GM19463 (cell line): ENCODE measurements around the gene WAPL.
A peak's percentile ranks its signal among the peaks of the same experiment; 100 is the strongest.

Source experiments
- ATAC-seq: cut with Tn5 transposase; IDR thresholded peaks from one replicate; pipeline ENCODE4 v1.9.1; 2021; ENCODE audit warnings: mild to moderate bottlenecking, moderate library complexity; ENCODE audit not compliant: unreplicated experiment

Gene WAPL

DNA sequence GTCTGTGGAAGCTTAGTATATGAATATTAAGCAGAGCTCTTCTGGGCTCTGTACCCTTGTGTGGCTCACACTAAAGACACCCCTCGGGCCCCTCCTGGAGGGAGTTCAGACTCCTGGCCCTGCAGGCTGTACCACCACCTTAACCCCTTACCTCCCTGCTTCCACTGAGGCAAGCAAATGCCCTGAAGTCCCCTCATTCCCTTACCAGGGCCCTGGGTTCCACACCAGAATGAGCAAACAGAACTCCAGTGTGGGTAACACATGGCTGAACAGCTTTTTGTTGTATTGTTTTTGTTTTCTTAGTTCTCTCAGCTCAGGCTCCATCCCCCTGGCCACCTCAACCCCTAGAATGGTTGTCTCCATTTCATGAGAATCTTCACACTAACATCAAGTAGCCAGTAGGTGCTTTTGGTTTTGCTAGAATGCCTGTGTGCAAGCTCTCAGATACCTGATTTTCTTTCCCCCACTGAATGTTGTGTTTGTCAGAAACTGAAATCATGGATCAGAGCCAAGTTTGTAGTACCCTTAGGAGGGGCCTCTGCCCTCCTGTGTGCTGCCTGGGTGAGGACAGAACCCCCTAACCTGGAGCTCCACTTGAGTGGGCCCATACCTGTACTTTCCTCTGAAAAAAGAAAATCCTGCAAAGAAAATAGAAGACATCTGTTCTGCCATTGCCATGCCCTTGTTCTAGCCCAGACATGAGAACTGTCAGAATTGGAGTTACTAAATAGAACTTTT lies 2.8 kb upstream of the WAPL start:
- ATAC-seq, result no peak

DNA sequence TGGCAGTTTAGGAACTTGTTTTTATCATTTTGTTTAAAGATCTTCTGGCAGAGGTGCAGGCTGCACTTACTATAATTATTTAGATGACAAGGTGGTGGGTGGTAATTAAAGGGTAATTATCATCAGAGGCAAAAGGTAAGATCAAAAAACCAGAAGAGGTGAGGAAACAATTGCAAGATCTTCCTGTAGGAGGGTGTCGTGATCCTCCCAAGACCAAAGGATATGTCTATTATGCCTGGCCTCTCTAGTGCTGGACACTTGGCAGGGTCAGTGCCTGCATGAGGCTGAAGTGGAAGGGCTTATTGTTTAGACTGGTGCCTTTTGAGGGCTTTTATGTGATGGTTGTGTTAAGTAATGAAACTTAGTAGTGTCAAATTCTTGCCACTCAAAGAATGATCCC lies 1.8 kb upstream of the WAPL start:
- ATAC-seq, result no peak

DNA sequence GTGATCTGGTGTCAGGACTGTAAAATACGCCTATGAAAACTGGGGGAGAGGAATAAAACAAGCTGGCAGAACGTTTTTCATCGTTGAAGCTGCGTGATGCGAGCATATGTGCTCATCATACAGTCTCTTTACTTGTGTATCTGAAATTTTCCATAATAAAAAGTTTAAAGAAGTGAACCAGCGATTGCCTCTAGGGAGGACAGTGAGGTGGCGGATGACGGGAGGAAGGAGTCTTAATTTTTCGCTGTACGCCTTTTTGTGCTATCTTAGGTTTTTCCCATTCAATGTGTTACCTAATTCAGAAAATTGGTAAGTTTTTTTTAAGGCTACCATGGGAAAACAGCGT lies 891 bp upstream of the WAPL start:
- ATAC-seq, result no peak

DNA sequence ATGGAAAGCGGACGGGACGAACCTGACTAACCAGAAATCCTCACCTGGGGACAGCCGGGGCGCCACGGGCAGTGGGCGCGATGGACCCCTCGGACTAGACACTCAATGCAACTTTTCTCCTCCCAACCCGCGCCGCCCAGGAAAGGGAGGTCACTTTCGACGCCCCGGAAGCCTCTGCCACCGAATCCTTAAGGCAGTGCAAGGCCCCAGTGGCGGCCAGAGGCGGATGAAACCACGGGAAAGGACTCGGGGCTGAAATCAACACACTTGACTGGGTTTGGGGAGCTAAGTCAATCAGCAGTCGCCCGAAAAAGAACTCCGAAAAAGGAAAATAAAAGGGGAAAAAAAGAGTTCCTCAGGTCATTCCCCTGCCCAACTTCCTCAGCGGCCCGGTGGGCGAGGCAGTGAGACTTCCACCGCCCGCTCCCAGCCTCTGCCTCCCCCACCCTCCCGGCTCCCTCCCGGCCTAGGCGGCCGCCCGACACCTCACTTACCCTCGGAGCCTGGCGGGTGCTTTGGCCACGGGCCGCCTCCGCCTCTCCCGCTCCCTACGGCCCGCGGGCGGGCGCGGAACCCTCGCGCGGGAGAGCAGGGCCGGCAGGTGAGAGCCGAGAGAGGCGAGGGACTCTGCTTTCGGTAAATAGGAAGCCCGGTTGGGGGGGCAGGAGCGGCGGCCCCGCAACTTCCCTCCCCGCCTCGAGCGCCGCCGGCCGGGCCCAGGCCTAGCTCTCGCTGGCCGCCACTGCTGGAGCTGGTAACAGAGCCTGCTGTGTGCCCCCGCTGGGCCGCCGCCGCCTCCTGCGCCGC lies 518 bp downstream of the WAPL start:
- ATAC-seq, result peak; percentile 11

DNA sequence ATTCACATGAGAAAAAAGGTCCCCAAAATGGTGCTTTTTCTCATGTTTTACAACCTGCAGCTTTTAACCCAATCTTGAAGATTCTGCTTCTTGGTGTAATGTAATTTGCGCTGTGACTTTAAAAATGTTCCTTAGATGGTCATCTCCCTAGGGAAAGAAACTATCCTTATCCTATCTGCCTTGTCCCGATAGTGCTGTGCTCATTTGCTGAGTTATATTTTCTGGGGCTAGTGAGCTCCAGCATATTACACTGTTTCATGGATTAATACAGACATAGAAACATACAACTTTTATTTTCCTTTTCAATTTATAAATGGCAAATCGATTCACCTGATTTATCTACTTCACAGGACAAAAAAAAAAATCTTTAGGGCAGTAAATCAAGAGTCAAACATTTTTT lies 2.8 kb downstream of the WAPL start:
- ATAC-seq, result no peak

DNA sequence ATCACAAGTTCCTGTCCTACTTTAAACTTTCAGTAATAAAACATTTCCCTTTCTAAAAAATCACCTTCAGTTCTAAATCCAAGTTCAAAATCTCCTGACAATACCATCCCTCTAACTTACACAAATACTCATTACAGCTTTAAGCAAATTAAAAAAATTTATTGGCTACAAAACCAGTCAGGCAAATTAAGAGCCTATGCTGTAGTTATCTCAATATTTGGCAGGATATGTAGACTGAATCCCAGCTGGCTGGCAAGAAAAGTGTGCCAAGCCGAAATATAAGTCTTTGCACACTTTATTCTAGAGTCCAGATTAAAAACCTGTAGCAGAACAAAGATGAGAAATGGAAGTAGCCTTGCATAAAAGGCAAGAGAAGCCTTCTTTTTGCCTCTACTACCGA lies 9.5 kb downstream of the WAPL start:
- no peak for ATAC-seq

DNA sequence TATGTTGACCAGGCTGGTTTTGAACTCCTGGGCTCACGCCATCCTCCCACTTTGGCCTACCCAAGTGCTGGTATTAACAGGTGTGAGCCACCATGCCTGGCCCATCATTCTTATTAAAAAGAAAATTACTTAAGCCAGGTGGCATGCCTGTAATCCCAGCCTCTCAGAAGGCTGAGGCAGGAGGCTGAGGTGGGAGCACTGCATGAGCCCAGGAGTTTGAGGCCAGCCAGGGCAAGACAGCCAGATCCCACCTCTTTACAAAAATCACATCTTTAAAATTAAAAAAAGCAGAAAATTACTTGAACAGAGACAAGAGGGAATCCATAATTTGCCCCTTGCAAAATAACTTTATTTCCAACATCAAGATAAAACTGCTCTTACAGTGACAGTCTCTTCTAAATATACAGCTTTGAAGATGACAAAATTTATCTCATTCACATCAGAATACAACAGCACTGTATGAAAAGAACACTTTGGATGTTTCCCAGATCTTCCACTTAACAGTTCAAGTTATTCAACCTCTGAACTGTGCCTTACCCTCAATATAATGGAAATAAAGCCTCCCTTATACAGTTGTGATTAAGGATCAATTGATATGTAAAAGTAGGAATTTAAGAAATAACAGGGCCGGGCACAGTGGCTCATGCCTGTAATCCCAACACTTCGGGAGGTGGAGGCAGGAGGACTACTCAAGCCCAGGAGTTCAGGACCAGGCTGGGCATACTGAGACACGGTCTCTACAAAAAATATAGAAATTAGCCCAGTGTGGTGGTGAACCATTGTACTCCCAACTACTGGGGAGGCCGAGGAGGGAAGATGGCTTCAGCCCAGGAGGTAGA lies 10.3 kb downstream of the WAPL start:
- no peak for ATAC-seq

DNA sequence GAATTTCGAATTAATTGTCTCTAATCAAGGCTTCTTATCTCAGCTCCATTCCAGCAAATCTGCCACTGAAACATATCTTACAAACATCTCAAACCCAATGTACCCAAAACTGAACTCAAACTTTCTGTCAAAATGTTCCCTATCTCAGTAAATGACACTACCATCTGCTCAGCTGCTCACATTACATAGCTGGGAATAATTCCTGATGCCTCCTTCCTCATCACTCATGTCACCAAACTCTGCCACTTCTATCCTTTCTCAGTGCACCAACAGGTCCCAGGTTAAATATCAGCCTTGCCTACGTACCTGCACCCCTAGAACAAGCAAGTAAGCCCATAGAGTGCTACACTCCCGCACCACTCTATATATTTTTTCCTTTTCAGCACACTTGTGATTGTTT lies 12.4 kb downstream of the WAPL start:
- ATAC-seq, result no peak

DNA sequence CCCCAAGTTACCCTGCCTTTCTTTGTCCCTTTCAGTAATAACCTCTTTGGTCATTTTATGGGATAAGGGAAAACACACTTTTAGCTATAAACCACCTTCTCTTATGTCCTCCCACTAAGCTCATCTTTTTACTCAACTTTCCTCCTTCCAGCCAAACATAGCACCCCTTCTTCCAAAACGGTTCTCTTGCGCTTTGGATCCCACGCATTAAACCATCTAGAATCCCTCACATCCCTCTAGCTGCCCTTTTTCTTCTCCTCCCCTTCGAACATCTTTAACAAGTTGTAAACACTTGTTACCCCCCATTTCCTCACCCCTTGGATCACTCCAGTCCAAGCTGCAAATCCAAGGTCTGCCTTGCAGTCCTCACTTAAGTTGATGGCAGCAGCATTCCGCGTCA lies 13.4 kb downstream of the WAPL start:
- ATAC-seq, result no peak

DNA sequence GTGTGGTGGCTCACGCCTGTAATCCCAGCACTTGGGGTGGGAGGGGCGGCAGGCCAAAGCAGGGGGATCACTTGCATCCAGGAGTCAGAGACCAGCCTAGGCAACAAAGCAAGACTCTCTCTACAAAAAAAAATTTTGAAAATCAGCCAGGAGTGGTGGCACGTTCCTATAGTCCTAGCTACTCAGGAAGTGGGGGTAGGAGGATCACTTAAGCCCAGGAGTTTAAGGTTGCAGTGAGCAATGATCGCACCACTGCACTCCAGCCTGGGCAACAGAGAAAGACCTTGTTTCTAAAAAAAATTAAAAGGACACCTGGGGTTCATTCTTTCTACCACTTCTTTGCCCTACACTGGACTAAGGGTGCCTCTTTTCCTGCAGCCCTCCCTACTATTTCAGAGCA lies 15.1 kb downstream of the WAPL start:
- ATAC-seq, result no peak

DNA sequence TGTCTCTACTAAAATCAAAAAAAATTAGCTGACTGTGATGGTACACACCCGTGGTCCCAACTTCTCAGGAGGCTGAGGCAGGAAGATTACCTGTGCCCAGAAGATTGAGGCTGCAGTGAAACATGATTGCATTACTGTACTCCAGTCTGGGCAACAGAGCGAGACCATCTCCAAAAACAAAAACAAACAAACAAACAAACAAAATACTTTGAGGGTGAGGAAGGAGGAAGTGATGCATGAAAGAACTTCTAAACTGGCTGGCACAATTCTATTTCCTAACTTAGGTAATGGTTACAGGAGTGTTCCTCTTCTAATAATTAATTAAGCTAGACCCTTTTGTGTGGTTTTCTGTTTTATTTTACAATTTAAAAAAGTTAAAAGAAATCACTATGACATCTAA lies 15.5 kb downstream of the WAPL start:
- no peak for ATAC-seq

DNA sequence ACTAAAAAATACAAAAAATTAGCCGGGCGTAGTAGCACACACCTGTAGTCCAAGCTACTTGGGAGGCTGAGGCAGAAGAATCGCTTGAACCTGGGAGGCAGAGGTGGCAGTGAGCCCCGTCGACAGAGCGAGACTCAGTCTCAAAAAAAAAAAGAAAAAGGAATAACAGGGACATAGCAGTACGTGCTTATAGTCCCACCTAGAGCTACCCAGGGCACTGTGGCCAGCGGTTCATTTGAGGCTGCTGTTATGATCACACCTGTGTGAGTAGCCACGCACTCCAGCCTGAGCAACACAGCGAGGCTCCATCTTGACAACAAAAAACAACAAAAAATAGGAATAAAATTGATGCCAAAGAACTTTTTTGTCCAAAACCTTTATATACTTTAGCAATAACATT lies 17.1 kb downstream of the WAPL start:
- ATAC-seq, result no peak

DNA sequence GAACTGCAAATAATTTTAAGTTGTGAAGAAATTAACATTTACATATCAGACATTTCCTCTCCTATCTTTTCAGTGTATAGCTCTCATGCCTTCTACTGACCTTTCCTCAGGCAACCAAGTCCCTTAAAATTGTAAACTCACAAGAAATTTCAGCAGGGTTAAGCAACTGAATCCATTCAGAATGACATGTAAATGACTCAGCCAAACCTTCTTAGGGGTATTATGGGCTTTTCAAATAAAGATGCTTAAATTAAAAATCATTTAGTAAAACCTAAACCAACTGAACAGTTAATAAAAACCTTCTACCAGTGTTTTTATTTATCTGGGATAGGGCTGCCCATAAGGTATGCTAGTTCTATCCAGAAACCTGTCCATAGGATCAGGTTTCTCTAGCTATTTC lies 20.7 kb downstream of the WAPL start:
- no peak for ATAC-seq

DNA sequence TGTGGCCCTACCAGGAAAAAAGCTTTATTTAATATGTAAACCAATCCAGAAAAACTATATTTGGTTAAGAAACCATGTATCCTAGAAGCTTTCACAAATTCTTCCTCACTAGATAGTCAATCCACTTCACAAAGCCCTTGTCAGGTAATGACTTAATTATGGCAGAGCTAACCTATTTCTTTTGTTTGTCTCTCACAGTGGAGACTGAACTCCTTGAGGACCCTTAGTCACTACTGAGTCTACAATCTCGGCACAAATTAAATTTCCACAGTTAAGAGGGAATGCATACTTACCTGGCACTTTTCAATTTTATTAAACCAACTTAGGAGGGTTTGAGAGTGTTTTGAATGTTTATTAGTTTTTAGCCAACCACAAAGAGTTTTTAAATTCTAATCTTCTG lies 23.0 kb downstream of the WAPL start:
- no peak for ATAC-seq

DNA sequence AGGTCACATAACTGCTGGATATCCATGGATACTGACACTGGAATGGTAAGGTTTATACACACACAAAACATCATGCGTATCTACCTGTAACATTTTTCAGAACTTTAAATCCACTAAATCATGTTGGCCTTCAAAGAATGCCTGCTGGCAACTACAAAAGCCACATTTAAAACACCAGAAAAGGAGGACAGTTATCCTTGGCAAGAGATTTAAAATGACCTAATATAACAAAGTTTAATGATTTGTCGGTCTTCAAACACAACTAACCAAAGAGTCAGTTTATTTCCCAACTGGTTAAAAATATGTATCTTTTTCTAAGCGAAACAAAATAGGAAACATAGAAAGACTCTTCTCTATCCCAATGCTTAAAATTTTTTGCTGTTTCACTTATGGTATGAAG lies 24.0 kb downstream of the WAPL start:
- ATAC-seq, result no peak

DNA sequence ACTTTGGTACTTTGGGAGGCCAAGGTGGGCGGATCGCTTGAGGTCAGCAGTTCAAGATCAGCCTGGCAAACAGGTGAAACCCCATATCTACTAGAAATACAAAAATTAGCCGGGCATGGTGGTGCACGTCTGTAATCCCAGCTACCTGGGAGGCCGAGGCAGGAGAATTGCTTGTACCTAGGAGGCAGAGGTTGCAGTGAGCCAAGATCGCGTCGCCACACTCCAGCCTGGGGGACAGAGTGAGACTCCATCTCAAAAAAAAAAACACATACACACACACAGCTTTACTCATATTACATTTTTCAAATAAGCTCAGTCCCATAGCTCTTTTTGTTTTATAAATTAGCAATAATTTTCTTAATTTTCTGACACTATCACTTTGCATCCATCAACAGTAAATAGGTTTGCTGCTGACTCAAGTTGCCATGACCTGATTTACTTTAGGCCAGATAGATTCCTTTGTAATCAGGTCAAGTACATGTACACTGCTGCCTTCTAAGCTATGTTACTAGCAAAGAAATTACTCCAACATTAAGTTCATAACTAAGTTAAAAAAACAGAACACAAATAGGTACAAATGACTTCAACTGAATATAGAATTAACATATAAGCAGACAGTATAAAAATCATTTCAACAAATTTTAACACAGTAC lies 31.5 kb downstream of the WAPL start:
- ATAC-seq, result no peak

DNA sequence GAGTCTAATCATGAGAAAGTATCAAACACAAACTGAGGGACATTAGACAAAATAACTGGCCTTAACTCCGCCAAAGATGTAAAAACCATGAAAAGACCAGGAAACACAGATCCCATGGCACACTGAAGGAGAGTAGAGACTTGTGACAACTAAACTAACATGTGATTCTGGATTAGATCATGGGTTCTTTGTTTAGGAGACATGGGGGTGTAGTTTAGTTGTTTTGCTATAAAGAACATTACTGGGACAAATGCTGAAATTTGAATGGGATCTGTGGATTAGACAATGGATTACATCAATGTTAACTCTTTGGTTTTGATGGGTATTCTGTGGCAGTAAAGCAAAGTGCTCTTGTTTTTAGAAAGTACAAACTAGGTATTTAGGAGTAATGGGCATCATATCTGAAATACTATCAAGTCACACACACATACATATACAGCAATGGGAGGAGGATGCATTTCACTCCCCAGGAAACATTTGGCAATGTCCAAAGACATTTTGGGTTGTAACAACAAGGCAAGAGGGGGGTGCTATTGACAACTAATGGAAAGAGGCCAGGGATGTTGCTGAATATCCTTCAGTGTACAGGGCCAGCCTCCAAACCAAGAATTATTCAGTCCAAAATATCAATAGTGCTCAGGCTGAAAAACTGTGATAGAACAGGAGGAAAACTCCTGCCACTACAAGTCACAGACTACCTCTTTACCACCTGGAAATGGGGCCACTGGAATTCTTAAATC lies 32.4 kb downstream of the WAPL start:
- ATAC-seq, result no peak

DNA sequence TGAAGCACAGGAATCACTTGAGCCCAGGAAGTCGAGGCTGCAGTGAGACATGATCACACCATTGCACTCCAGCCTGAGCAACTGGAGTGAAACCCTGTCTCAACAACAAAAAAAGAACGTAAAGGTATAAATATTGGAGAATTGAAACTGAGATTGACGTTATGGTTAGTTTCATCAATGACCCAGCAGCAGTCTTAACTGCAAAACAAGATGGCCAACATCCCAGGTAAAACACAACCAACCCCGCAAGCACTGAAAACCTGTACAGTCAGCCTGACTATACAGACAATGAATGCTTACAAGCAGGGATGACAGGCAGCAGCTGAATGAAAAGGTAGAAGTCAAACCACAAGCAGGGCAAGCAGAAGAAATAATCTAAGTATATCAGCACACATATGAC lies 34.7 kb downstream of the WAPL start:
- no peak for ATAC-seq

DNA sequence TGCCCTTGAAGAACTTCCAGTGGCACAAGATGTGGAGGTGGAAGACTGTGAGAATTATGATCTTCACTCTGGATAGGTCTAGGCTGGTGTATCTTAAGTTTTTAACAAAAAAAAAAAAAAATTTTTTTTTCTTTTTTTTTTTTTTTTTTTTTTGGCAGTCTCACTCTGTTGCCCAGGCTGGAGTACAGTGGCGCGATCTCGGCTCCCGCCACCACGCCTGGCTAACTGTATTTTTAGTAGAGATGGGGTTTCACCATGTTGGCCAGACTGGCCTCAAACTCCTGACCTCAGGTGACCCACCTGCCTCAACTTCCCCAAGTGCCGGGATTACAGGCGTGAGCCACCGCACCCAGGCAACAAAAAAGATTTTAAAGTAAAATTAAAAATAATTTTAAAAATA lies 37.9 kb downstream of the WAPL start:
- ATAC-seq, result no peak

DNA sequence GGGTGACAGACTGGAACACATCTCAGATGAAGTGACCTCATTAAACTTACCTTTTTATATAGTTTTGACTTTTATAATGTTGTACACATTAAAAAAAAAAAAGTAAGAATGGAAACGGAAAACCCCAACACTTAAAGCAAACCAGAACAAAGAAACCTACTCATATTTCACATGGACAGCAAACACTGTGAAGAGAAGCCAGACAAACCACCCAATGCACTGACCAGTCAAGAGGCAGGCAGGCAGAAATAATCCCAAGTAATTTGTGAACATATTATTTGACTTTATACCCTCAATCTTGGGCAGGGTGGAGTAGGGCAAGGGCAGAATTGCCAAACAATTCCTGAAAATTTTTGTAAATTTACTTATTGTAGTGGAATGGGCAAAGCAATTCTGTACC lies 39.8 kb downstream of the WAPL start:
- ATAC-seq, result no peak

DNA sequence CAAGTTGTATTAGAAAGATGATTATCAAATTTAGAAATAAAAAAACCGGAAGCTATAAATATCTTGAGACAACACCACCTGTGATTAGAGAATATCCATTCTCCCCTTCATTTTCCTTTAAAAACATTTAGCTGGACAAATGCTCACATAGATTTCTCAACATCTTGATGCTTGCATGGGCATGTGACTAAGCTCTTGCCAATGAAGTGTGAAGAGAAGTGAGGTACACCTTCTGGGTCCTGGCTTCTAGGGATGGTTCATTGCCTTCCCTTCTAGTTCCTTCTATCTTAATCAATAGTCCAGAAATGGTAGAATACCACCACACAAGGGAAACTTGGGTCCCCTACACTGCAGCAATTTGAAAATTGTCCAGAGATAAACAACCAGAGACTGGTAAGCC lies 41.0 kb downstream of the WAPL start:
- no peak for ATAC-seq
